HepG2 (cell line): Measurements from ENCODE around the gene MTARC1. TPM values are rescaled to one million over a fixed set of nuclear protein-coding genes. Genes with fewer than 3 reads are reported as not detected.

Source experiments
- ATAC-seq: fragments of 200-7000 bp; cut with Tn5 transposase; 3 replicates; pipeline ENCODE4 v1.9.1; 2020; ENCODE audit warnings: mild to moderate bottlenecking, moderate library complexity
- BruUV-seq: library from RNA; stranded (reverse); fragments of 400-500 nt; replicated peaks from 2 replicates; lab custom pipeline; 2021; lab: Mats Ljungman, UMichigan
- CTCF ChIA-PET: fragments of 300-600 bp; formaldehyde crosslinking; extraction: SDS; loops from one replicate; lab custom pipeline; 2021; ENCODE audit warnings: low total read pairs, inconsistent platforms, low intra/inter-chr PET ratio; lab: Yijun Ruan, JAX
- POLR2A ChIA-PET: fragments of 350-600 bp; sonication (Branson Sonifier 250); formaldehyde crosslinking; loops from one replicate; lab custom pipeline; 2020; ENCODE audit warnings: antibody characterized with exemption, inconsistent platforms; lab: Yijun Ruan, JAX
- DNase-seq: peaks from one replicate; pipeline ENCODE4 v3.0.0-alpha.2; 2015; ENCODE audit warnings: low spot score
- FAIRE-seq: peaks from 3 replicates; lab custom pipeline; 2011; peaks lifted over from hg19 to GRCh38; lab: Jason Lieb, UNC
- H2AFZ ChIP-seq: one replicate; pipeline ENCODE4 v1.6.1; 2011; ENCODE audit warnings: low read length, inconsistent platforms
- H3K27ac ChIP-seq: fragments of 300-600 bp; 3 replicates; pipeline ENCODE4 v1.8.0; 2011; ENCODE audit warnings: mixed run types, mild to moderate bottlenecking, mixed read lengths, low read length, inconsistent platforms; ENCODE audit not compliant: insufficient read depth; ENCODE audit errors: extremely low read length
- H3K27me3 ChIP-seq, 2 experiments: fragments of 200-600 bp in 1 of 2; 2 replicates in 1 of 2; 3 replicates in 1 of 2; pipeline versions ENCODE4 v1.6.0 to v1.8.0; 2011; ENCODE audit warnings: low read length in 2 of 2, mild to moderate bottlenecking in 2 of 2, moderate library complexity in 2 of 2, inconsistent platforms in 1 of 2; ENCODE audit not compliant: insufficient read depth in 2 of 2, control insufficient read depth in 1 of 2
- H3K36me3 ChIP-seq, 2 experiments: fragments of 200-600 bp in 1 of 2; replicated peaks in 1 of 2; 2 replicates in 1 of 2; 3 replicates in 1 of 2; pipeline versions ENCODE4 v1.5.1 to v1.8.0; 2011; ENCODE audit warnings: low read length in 2 of 2, inconsistent platforms in 1 of 2; ENCODE audit not compliant: insufficient read depth in 2 of 2, control insufficient read depth in 1 of 2
- H3K4me1 ChIP-seq: 2 replicates; pipeline ENCODE4 v1.5.1; 2012; ENCODE audit warnings: low read length, inconsistent platforms; ENCODE audit not compliant: insufficient read depth
- H3K4me2 ChIP-seq: 2 replicates; pipeline ENCODE4 v1.6.0; 2011; ENCODE audit warnings: low read depth, low read length, inconsistent platforms
- H3K4me3 ChIP-seq, 3 experiments: fragments of 200-600 bp in 1 of 3; sonication (generic), shearing (Covaris generic) in 1 of 3; replicated peaks in 1 of 3; 2 replicates each; pipeline ENCODE4 v1.5.1; 2011 to 2016; ENCODE audit warnings: low read length in 3 of 3, inconsistent platforms in 2 of 3, low read depth in 2 of 3, mild to moderate bottlenecking in 2 of 3, control low read depth in 1 of 3, mixed read lengths in 1 of 3; ENCODE audit not compliant: insufficient read depth in 1 of 3
- H3K79me2 ChIP-seq: one replicate; pipeline ENCODE4 v1.6.1; 2011; ENCODE audit warnings: low read length, inconsistent platforms; ENCODE audit not compliant: insufficient read depth
- H3K9ac ChIP-seq: 2 replicates; pipeline ENCODE4 v1.6.0; 2011; ENCODE audit warnings: mild to moderate bottlenecking, low read depth, low read length, inconsistent platforms; ENCODE audit not compliant: insufficient read depth
- H3K9me3 ChIP-seq: 2 replicates; pipeline ENCODE4 v1.5.1; 2012; ENCODE audit warnings: mild to moderate bottlenecking, low read length
- H4K20me1 ChIP-seq: 2 replicates; pipeline ENCODE4 v1.6.0; 2011; ENCODE audit warnings: inconsistent platforms, mild to moderate bottlenecking, low read length, moderate library complexity; ENCODE audit not compliant: insufficient read depth
- ASH2L ChIP-seq: fragments of 300-600, 200-600 bp; sonication (generic); IDR thresholded peaks from 2 replicates; pipeline ENCODE4 v1.7.0; 2017; ENCODE audit warnings: low read depth, mild to moderate bottlenecking, moderate library complexity, mixed read lengths, low read length; ENCODE audit not compliant: insufficient read length
- BCL3 ChIP-seq: sonication (generic); formaldehyde crosslinking; IDR thresholded peaks from 2 replicates; pipeline ENCODE4 v1.5.1; 2020; ENCODE audit warnings: mild to moderate bottlenecking, missing genetic modification reagents, moderate library complexity
- FOXK2 ChIP-seq: fragments of 450-650 bp; IDR thresholded peaks from 2 replicates; pipeline ENCODE4 v1.6.1; 2016
- POLR2G ChIP-seq: fragments of 200-400 bp; formaldehyde crosslinking; IDR thresholded peaks from 2 replicates; pipeline ENCODE4 v1.6.1; 2018; ENCODE audit warnings: mild to moderate bottlenecking, low read depth, low read length, moderate library complexity
- SMAD3 ChIP-seq: sonication (generic); formaldehyde crosslinking; IDR thresholded peaks from 2 replicates; pipeline ENCODE4 v1.4.0; 2020; ENCODE audit warnings: missing genetic modification reagents
- SP5 ChIP-seq: IDR thresholded peaks from 2 replicates; pipeline ENCODE4 v1.6.1; 2016; ENCODE audit warnings: low read depth, borderline replicate concordance
- STAG1 ChIP-seq: sonication (generic); formaldehyde crosslinking; IDR thresholded peaks from 2 replicates; pipeline ENCODE4 v1.4.0; 2020; ENCODE audit warnings: missing genetic modification reagents
- TAF15 ChIP-seq: fragments of 200-400 bp; formaldehyde crosslinking; IDR thresholded peaks from one replicate; pipeline ENCODE4 v1.6.1; 2018; ENCODE audit warnings: mild to moderate bottlenecking, low read depth, low read length; ENCODE audit not compliant: poor library complexity, severe bottlenecking
- YEATS2 ChIP-seq: sonication (generic); formaldehyde crosslinking; IDR thresholded peaks from 2 replicates; pipeline ENCODE4 v1.4.0; 2020; ENCODE audit warnings: missing genetic modification reagents, borderline replicate concordance
- ZNF296 ChIP-seq: sonication (generic); formaldehyde crosslinking; conservative IDR thresholded peaks from 2 replicates; pipeline ENCODE4 v1.5.0; 2020; ENCODE audit warnings: mild to moderate bottlenecking, missing genetic modification reagents
- ZNF607 ChIP-seq: sonication (generic); formaldehyde crosslinking; IDR thresholded peaks from 2 replicates; pipeline ENCODE4 v1.5.1; 2020; ENCODE audit warnings: missing genetic modification reagents, mild to moderate bottlenecking, borderline replicate concordance
- WGBS: methylation state at CpG from one replicate; pipeline ENCODE4 v1.1.6; 2017; ENCODE audit warnings: low lambda C conversion rate; 5-methylcytosine and 5-hydroxymethylcytosine counted together
- in situ Hi-C: cut with HindIII; loops from 2 replicates; pipeline ENCODE4 v1.10.0; 2017; ENCODE audit warnings: low pct_unique_long_range_greater_than_20kb; ENCODE audit not compliant: extremely low pct_ligation_motif_present
- intact Hi-C: fragments of 100-400 bp; cut with micrococcal nuclease; formaldehyde crosslinking; loops from one replicate; pipeline ENCODE4 v1.10.0; 2022; ENCODE audit not compliant: unreplicated experiment
- polyA plus RNA-seq, 8 experiments: library from polyadenylated mRNA; depleted of rRNA in 3 of 8; stranded (reverse) in 7 of 8; unstranded in 1 of 8; fragments of >200 nt; fragmentation: Illumina TruSeq in 4 of 8; extraction: Trizol in 4 of 8; gene quantifications; 2 replicates each; pipeline versions ENCODE4 v1.2.1 to v1.2.3, GENCODE V29; 2011 to 2016; ENCODE audit warnings: low read depth in 4 of 8, missing spikeins in 1 of 8, mixed read lengths in 1 of 8; ENCODE audit not compliant: insufficient read depth in 1 of 8
- total RNA-seq, 5 experiments: library from RNA; depleted of rRNA; stranded (reverse); fragments of >200 nt; fragmentation: Illumina TruSeq; extraction: Trizol; gene quantifications; 2 replicates each; pipeline ENCODE4 v1.2.3, GENCODE V29; 2016; ENCODE audit warnings: low read depth in 1 of 5
- TF ChIP-seq, protein P1 (sequence below): sonication (generic); formaldehyde crosslinking; IDR thresholded peaks from 2 replicates; pipeline ENCODE4 v1.8.0; 2022; ENCODE audit warnings: mild to moderate bottlenecking, missing genetic modification reagents; ENCODE audit not compliant: insufficient replicate concordance

The MTARC1 gene
- total and polyA plus RNA-seq, 2 of the 13 experiments (the other 11 are each of a cell fraction or from before 2014, with no cell fraction given) = 19.4 to 106 TPM

- Histone ChIP-seq H3K9me3 (no peaks in the 10 kb centered on the region), H2AFZ (no peak overlapping the region), H3K9ac (no peak overlapping the region), H3K27ac (no peak overlapping the region), H3K4me1 (no peaks in the 10 kb centered on the region), H3K36me3 (peaks cover 6 to 40% of the 10 kb centered on the region in 2 experiments; a peak in 4 of 5 replicates), H3K4me2 (no peak overlapping the region), H3K27me3 (no peaks in the 10 kb centered on the region), H4K20me1 (no peaks in the 10 kb centered on the region), H3K79me2 (no peaks in the 10 kb centered on the region), H3K4me3 (no peak overlapping the region)
- intact Hi-C loops (no loop called here), in situ Hi-C loops (no loop called here)
- FAIRE-seq (no peak), ATAC-seq (no peak), DNase-seq (no peak)
- TF ChIP-seq ZNF607 (CRISPR knock-in tag) (no peak), ZNF296 (CRISPR knock-in tag) (no peak), POLR2G (no peak), YEATS2 (CRISPR knock-in tag) (no peak), STAG1 (CRISPR knock-in tag) (no peak), SMAD3 (CRISPR knock-in tag) (no peak), ASH2L (no peak), BCL3 (CRISPR knock-in tag) (no peak)
- no TSS peak for BruUV-seq
- CTCF ChIA-PET = no interaction called here
- POLR2A ChIA-PET = no interaction called here
- WGBS = 91% methylated on average over 4 of the region's 4 CpGs
Observed at GRCh38 chr1:220806408-220806807, 19.7 kb downstream of the MTARC1 start.

DNA sequence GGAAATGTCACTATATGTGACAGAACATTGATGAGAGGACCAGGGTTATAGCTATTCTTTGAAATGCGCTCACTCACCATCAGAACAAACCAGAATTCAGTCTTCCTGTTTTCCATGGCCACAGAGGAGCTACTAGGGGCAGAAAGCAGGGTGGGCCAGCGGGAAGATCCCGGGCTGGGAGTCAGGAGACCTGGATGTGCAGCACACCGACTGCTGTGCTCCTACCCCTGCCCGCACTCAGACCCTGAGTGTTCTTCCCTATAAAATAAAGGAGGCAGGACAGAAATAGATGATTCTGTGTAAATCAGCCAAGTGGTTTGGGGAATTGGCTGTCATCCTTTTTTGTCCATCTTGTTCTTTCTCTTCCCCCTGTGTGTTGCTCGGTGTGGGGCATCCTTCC is 21.0 kb downstream of the MTARC1 start:
- H3K9ac ChIP-seq = no peak overlapping the region
- POLR2A ChIA-PET = no interaction called here
- TF ChIP-seq FOXK2 = no peak
- TF ChIP-seq, protein P1, sequence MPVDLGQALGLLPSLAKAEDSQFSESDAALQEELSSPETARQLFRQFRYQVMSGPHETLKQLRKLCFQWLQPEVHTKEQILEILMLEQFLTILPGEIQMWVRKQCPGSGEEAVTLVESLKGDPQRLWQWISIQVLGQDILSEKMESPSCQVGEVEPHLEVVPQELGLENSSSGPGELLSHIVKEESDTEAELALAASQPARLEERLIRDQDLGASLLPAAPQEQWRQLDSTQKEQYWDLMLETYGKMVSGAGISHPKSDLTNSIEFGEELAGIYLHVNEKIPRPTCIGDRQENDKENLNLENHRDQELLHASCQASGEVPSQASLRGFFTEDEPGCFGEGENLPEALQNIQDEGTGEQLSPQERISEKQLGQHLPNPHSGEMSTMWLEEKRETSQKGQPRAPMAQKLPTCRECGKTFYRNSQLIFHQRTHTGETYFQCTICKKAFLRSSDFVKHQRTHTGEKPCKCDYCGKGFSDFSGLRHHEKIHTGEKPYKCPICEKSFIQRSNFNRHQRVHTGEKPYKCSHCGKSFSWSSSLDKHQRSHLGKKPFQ = no peak
- no peak for TF ChIP-seq TAF15
- TF ChIP-seq SP5 (CRISPR knock-in tag) = no peak
- no peaks in the 10 kb centered on the region for H4K20me1 ChIP-seq
- no peaks in the 10 kb centered on the region for H3K27me3 ChIP-seq
- no peaks in the 10 kb centered on the region for H3K4me1 ChIP-seq
- H2AFZ ChIP-seq = no peak overlapping the region
- no peak overlapping the region for H3K4me3 ChIP-seq
- no peak for ATAC-seq
- intact Hi-C loops = no loop called here
- no peaks in the 10 kb centered on the region for H3K79me2 ChIP-seq
- H3K27ac ChIP-seq = no peak overlapping the region
- no peaks in the 10 kb centered on the region for H3K9me3 ChIP-seq
- no peak overlapping the region for H3K4me2 ChIP-seq
- in situ Hi-C loops = no loop called here
- peaks cover 6 to 43% of the 10 kb centered on the region in 2 experiments; a peak in 4 of 5 replicates for H3K36me3 ChIP-seq
- CTCF ChIA-PET = no interaction called here
- no TSS peak for BruUV-seq
- DNase-seq = no peak
- 98% methylated on average over 3 of the region's 6 CpGs for WGBS
- FAIRE-seq = no peak
